RPMI8226 (cell line): ENCODE results near the gene LRRC8D.
A peak's percentile ranks its signal among the peaks of the same experiment; 100 is the strongest.
"Not testable (repeated sequence)": the region's sequence is repeated elsewhere in the genome, so short reads cannot be mapped to it uniquely, and the experiment has no call there.

Experiments
- DNase-seq: peaks from one replicate; pipeline ENCODE4 v3.0.0-alpha.2; 2015

LRRC8D gene

DNA sequence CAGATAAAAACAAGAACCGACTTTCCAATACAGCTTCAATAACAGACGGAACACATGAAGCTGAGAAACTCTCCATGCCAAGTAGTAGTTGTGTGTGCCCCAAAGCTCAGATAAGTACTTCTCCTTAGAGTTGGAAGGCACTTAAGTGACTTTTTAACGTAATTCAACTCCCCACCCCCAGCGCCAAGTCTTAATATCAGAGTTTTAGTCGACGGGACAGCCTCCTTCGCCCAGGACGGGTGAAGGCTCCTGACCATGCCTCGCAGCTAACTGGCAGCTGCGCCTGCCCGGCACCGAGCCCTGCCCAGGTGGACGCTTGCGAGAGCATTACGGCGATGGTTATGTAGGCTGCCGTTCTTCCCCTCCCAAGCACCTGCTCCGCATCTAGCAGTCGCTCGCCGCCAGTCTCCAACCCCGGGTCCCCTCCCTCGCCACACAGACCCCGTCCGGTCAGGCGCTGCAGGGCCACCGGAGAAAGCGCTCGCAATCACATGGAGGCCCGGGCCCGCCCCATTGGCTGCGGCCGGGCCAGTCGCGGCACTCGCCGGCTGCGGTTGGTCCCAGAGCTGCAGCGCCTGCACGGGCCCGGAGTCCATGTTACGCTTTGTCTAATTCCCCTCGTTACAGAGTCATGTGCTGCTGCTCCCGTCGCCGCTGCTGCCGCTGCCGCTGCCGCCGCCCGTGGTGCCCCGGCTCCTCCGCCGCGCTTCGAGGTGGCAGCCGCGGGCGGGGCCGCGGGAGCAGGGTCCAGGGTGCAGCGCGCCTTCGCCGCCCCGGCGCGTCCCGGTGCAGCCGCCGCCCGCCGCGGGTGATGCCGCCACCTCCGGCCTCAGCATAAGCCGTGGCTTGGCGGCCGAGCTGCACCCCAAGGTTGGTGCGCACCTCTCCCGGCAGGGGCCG, at the start of gene LRRC8D:
Gene LRRC8D (plus strand): TSS at position 611 of the 900 bp plus-strand sequence. CDS start 112,037 bp downstream, outside the sequence.
- DNase-seq = peak; percentile 74

- no peak for DNase-seq
Observed at GRCh38 chr1:89771991-89772560, 48.8 kb upstream of the LRRC8D start.

DNA sequence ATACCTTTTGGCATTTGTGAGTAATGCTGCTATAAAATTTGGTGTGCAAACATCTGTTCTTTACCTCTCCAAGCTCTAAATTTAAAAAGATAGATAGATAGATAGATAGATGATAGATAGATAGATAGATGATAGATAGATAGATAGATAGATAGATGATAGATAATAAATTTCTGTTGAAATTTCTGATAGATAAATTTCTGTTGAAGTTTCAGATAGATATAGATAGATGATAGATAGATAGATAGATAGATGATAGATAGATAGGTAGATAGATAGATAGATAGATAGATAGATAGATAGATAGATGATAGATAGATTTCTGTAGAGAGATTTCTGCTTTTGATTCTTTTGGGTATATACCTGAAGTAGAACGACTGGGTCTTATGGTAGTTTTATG, 44.7 kb upstream of the LRRC8D start:
- not testable (repeated sequence) for DNase-seq

- DNase-seq = not testable (repeated sequence)
Observed at GRCh38 chr1:89777271-89777670, 43.6 kb upstream of the LRRC8D start.

GRCh38 chr1:89779151-89779940, 41.5 kb upstream of the LRRC8D start:
- no peak for DNase-seq

- peak; percentile 25 for DNase-seq
Observed at GRCh38 chr1:89780721-89781120, 40.1 kb upstream of the LRRC8D start.

- DNase-seq = no peak
Observed at GRCh38 chr1:89781494-89782126, 39.2 kb upstream of the LRRC8D start.

- no peak for DNase-seq
Observed at GRCh38 chr1:89786628-89787214, 34.1 kb upstream of the LRRC8D start.

DNA sequence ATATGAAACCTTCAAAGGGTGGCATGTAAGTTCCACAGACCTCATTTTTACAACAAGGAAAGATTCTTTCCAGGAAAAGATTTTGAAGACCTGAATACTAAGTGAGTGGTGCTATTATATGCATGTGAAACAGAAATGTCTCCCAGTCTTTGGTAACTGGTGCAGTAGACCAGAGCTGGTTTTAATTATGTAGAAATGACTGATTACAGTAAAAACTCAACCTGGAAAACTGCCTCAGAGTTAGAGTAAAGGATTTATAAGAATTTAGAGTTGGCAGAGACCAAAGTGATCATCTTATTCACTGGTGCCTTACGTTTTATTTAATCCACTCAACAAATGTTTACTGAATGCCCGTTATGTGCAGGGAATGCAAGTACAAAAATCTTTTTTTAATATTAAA, 30.2 kb upstream of the LRRC8D start:
- no peak for DNase-seq

- DNase-seq = no peak
Observed at GRCh38 chr1:89791064-89791726, 29.6 kb upstream of the LRRC8D start.

DNA sequence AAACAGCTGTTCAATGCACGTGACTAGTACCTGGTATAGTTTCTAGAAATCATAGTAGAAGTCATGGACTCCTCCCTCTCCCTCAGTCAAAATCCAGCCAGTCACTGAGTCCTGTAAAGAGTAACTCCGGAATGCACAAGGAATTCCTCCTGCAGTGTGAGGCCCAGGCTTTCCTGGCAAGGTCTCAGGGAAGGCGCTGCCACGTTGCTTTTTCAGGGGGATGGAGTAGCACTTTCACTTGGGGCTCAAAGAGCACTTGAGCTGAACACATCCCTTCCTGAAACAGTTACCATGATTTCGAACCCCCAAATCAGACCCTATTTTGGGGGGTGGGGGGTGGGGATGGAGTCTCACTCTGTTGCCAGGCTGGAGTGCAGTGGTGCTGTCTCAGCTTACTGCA, 26.4 kb upstream of the LRRC8D start:
- no peak for DNase-seq

DNA sequence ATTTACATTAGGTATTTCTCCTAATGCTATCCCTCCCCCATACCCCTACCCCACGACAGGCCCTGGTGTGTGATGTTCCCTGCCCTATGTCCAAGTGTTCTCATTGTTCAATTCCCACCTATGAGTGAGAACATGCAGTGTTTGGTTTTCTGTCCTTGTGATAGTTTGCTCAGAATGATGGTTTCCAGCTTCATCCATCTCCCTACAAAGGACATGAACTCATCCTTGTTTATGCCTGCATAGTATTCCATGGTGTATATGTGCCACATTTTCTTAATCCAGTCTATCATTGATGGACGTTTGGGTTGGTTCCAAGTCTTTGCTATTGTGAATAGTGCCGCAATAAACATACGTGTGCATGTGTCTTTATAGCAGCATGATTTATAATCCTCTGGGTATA, 25.3 kb upstream of the LRRC8D start:
- not testable (repeated sequence) for DNase-seq

DNA sequence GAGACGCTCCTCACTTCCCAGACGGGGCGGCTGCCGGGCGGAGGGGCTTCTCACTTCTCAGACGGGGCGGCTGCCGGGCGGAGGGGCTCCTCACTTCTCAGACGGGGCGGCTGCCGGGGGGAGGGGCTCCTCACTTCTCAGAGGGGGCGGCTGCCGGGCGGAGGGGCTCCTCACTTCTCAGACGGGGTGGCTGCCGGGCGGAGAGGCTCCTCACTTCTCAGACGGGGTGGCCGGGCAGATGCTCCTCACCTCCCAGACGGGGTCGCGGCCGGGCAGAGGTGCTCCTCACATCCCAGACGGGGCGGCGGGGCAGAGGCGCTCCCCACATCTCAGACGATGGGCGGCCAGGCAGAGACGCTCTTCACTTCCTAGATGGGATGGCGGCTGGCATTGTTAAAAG, 23.0 kb upstream of the LRRC8D start:
- DNase-seq = not testable (repeated sequence)

DNA sequence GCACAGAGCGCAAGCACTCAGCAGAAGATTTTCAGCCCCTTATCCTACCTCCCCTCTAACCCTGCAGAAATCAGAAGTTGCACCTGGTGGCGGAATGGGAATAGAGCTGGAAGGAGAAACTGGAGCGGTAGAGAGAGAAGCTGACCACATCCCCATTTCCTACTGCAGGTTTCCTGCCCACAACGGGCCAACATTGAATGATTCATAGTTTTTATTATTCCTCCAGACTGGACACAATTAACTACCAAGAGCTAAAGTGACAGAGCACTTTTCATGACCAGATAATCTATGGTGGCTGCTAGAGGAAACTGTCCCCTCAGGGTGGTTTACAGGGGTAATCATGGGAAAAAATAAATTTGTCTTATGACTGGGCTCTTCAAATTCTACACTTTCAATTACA, 21.3 kb upstream of the LRRC8D start:
- no peak for DNase-seq

DNA sequence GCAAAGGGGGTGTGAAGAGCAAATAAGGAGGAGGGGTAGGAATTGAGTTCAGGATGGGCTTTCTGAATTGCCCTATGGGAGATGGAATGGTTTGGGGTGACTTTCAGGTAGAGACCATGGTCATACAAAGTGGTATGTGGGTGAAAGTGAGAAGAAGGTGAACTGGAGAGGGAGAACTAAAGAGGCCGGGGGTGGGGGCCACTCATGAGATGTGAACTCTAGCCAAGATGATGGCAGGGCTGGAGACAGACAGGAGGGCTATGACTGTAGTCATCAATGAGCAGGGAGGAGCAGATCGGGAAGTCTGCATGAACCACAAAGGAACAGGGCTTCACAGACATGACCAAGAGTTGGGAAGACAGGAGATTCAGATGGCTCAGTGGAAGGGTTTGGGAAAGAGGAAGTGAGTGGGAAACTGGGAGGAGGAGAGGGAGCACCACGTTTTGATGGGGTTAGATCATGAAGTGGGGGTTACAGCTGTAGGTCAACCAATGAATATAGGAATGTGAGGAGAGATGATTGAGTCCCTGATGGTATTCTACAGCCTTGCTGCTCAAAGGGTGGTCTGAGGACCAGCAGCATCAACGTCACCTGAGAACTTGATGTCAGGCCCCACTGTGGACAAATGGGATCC, 20.7 kb upstream of the LRRC8D start:
- DNase-seq = no peak

- DNase-seq = no peak
Observed at GRCh38 chr1:89800718-89801117, 20.1 kb upstream of the LRRC8D start.

GRCh38 chr1:89802051-89802450, 18.8 kb upstream of the LRRC8D start:
- no peak for DNase-seq

- DNase-seq = no peak
Observed at GRCh38 chr1:89802841-89803240, 18.0 kb upstream of the LRRC8D start.

DNA sequence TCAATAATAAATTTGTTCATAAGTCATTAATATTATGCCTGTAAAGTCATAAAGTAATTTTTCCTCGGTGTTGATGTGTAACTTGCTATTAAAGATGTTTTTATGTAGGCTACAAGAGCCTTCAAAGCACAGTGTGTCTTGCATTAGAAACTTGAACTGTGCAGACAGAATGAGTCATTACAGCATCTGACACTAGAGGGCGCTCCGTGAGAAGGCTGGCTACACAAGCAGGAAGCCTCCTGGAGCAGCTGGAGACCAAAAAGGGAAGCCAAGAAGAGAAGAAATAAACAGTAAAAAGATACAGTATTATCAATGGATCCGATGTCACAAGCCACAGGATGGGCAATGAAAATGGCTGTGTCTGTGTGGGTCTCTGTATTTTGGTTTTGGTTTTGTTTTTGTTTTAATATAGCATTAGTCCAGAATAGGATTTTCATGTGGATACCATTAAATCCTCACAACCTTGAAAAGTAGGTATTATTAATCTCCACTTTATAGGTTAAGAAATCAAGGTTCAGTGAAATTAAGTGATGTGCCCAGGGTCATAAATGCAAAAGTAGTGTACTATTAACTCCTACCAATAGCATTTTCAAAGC, 16.1 kb upstream of the LRRC8D start:
- peak; percentile 79 for DNase-seq

DNA sequence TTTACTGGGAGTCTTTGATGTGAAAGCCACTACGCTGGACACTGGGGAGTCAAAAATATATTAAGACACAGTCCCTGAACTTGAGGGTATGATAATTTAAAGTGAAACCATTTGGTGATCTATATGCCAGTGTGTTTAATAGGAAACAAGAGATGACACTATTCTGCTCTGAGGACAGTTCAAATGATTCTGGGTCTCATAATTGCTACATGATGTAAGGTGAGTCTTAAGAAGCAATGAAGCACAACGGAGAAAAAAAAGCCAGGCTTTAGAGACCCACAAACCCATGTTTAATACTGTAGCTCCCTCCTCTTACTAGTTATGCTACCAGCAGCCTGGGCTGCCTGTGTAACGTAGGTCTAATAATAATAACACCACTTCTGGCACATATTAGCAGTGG, 14.2 kb upstream of the LRRC8D start:
- DNase-seq = no peak

- no peak for DNase-seq
Observed at GRCh38 chr1:89807503-89807902, 13.3 kb upstream of the LRRC8D start.
